Psoas muscle (tissue), 8 donors: Measurements from ENCODE around the gene EIF4A3. TPM values are rescaled to one million over a fixed set of nuclear protein-coding genes. Genes with fewer than 3 reads are reported as not detected.
A peak's percentile ranks its signal among the peaks of the same experiment; 100 is the strongest.

ENCODE experiments used
- ATAC-seq, 4 donors: fragments of 200-7000 bp; cut with Tn5 transposase; one replicate each; pipeline ENCODE4 v1.9.1; 2020; ENCODE audit warnings: moderate library complexity in 3 of 4, mild to moderate bottlenecking in 2 of 4
- DNase-seq, 2 donors: peaks; one replicate each; pipeline ENCODE4 v3.0.0-alpha.2; 2020
- H3K27ac ChIP-seq: fragments of 200-600 bp; one replicate; pipeline ENCODE4 v1.8.0; 2022
- H3K27me3 ChIP-seq, 3 donors: fragments of 200-600 bp in 1 of 3; one replicate each; pipeline versions ENCODE4 v1.6.1 to v1.8.0; 2013 to 2022; ENCODE audit warnings: low read length in 2 of 3, mild to moderate bottlenecking in 2 of 3, moderate library complexity in 1 of 3; ENCODE audit not compliant: insufficient read depth in 3 of 3
- H3K36me3 ChIP-seq, 2 donors: fragments of 200-600 bp in 1 of 2; one replicate each; pipeline versions ENCODE4 v1.6.1 to v1.8.0; 2013 to 2022; ENCODE audit warnings: low read depth in 1 of 2, mild to moderate bottlenecking in 1 of 2, moderate library complexity in 1 of 2; ENCODE audit not compliant: insufficient read depth in 1 of 2
- H3K4me1 ChIP-seq: fragments of 200-600 bp; one replicate; pipeline ENCODE4 v1.8.0; 2022
- H3K4me3 ChIP-seq: fragments of 200-600 bp; one replicate; pipeline ENCODE4 v1.8.0; 2022; ENCODE audit warnings: mild to moderate bottlenecking
- H3K9me3 ChIP-seq: fragments of 200-600 bp; one replicate; pipeline ENCODE4 v1.8.0; 2022
- WGBS, 3 donors: extraction: QIAGEN DNeasy Blood & Tissue Kit; methylation state at CpG; one replicate each; pipeline versions ENCODE4 v1.1.6 to v1.1.7; 2013; 5-methylcytosine and 5-hydroxymethylcytosine counted together
- intact Hi-C, 2 donors: fragments of 100-400 bp; cut with DNase I; formaldehyde crosslinking; loops; one replicate each; pipeline versions ENCODE4 v1.11.0 to v1.14.2; 2022
- long read RNA-seq, 2 donors: library from polyadenylated mRNA; unstranded; transcript quantifications; one replicate each; pipeline ENCODE4 v2.0.0, GENCODE V29; 2021
- polyA plus RNA-seq, 3 donors: library from polyadenylated mRNA; stranded (reverse); fragments of 200-250 nt; gene quantifications; one replicate each; pipeline ENCODE4 v1.2.3, GENCODE V29; 2013
- total RNA-seq, 4 donors: library from RNA; stranded (reverse); fragmentation: NEBNext Ultra II Directional in 2 of 4; extraction: Animal tissue kit (Norgen Biotek cat#: 25700) in 2 of 4; gene quantifications; one replicate each; pipeline versions ENCODE4 v1.2.1 to v1.2.4, GENCODE V29; 2021 to 2023
- TF ChIP-seq, protein P1 (sequence below): fragments of 200-600 bp; IDR thresholded peaks from one replicate; pipeline ENCODE4 v1.8.0; 2022; ENCODE audit warnings: antibody characterized with exemption
- donor health status: healthy with polysubstance abuse.
- donor health status: DM: no; HTN: no; CAD: no; lungs with moderate emphysema.
- donor health status: Bipolar disorder and iron deficiency.
- donor health status: healthy.
- donor health status: DM: yes; HTN: yes; CAD: no.
- donor health status: DM: no; HTN: no; CAD: no.
- donor health status: DM: no; HTN: no; CAD: no.
- donor health status: DM: yes; HTN: yes; CAD: no.

Gene EIF4A3
- total RNA-seq = 10 to 100 TPM; 30.1 to 51.2 (median 37.7) TPM
- 10 to 100 TPM; 26.7 to 77.0 (median 33.5) TPM for polyA plus RNA-seq
- long read RNA-seq, donor 1, transcript EIF4A3-201 (12 exons, 1,734 nt) = major isoform, 28 of 28 reads
- long read RNA-seq, donor 1, partial matches to known transcripts = 0 of 28 reads
- long read RNA-seq, donor 1, other reads (novel, unspliced or antisense) = 0 of 28 reads
- long read RNA-seq, donor 2, transcript EIF4A3-201 (12 exons, 1,734 nt) = major isoform, 66 of 68 reads
- long read RNA-seq, donor 2, partial matches to known transcripts = 0 of 68 reads
- long read RNA-seq, donor 2, other reads (novel, unspliced or antisense) = 2 of 68 reads

DNA sequence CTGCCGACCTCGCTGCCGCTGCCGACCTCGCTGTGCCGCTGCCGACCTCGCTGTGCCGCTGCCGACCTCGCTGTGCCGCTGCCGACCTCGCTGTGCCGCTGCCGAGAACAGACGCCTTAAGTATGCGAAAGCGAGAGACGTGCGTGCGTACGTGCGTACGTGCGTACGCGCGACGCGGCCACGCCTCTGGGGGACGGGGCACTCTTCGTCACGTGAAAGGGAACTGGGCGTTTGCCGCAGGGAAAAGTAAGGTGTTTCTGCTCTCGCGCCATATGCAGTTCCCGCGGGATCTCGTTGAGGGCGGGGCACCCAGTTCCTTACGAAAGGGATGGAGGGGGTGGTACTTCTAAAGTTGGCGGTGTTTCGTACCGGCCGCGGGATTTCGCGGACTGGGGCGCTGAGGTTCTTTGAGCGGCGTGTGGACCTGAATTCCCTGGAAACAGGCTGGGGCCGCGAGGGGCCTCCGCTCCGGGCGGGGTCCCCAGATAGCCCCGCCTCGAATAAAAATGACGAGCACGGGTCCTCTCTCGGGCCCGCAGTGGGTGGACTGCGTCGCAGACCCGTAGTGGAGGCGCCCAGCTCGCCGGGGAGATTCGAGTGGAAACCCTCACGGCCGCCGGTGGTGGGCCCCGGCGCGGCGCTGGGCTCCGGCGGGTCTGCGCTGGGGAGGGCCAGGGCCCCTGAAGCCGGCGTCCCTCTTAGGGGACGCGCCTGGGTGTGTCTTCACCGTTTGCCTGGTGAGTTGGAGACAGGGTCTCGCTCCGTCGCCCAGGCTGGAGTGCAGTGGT, at the start of gene EIF4A3:
Gene EIF4A3 (minus strand): TSS at position 94 of the 788 bp plus-strand sequence. CDS start 167 bp downstream, outside the sequence.
- 0% methylated on average over 81 to 90 of the region's 90 CpGs for WGBS, 3 donors

DNA sequence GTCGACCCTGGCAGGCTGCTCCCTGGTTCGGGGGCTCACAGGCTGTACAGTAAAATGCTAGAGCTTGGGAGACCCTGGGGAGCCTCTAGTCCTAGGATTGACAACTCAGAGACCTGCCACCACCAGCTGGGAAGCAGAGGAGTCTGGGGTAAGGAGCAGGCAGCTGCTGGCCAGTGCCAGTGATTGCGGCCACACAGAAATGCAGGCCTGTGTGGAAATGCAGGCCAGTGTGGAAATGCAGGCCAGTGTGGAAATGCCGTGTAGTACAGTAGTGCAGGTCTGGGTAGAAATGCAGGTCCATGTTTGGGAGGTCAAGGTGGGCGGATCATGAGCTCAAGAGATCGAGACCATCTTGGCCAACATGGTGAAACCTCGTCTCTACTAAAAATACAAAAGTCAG, 49.7 kb upstream of the EIF4A3 start:
- Histone ChIP-seq H3K27ac (no peak overlapping the region), H3K27me3 (peaks cover 0 to 8% (median 0%) of the 10 kb centered on the region in 3 donors), H3K4me1 (peaks cover 5% of the 10 kb centered on the region), H3K4me3 (no peak overlapping the region), H3K36me3 (no peaks in the 10 kb centered on the region), H3K9me3 (no peaks in the 10 kb centered on the region)
- TF ChIP-seq, protein P1, sequence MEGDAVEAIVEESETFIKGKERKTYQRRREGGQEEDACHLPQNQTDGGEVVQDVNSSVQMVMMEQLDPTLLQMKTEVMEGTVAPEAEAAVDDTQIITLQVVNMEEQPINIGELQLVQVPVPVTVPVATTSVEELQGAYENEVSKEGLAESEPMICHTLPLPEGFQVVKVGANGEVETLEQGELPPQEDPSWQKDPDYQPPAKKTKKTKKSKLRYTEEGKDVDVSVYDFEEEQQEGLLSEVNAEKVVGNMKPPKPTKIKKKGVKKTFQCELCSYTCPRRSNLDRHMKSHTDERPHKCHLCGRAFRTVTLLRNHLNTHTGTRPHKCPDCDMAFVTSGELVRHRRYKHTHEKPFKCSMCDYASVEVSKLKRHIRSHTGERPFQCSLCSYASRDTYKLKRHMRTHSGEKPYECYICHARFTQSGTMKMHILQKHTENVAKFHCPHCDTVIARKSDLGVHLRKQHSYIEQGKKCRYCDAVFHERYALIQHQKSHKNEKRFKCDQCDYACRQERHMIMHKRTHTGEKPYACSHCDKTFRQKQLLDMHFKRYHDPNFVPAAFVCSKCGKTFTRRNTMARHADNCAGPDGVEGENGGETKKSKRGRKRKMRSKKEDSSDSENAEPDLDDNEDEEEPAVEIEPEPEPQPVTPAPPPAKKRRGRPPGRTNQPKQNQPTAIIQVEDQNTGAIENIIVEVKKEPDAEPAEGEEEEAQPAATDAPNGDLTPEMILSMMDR = no peak
- DNase-seq (no peak), ATAC-seq (no peak)
- 80 to 82% (median 80%) methylated on average over 7 of the region's 7 CpGs for WGBS, 3 donors
- intact Hi-C loops = loop anchor here in 1 of 2 donors (5.0 to 10.0 kb wide), 2 partner anchors 56 to 168 kb away; no protein-coding TSS in a partner anchor

More for the DNA sequence above, at the start of gene EIF4A3:
- Histone ChIP-seq H3K9me3 (no peaks in the 10 kb centered on the region), H3K27me3 (no peaks in the 10 kb centered on the region), H3K4me1 (peaks cover 17% of the 10 kb centered on the region), H3K27ac (peak within 1 kb of the TSS; percentile 93), H3K36me3 (peaks cover 0 to 24% of the 10 kb centered on the region in 2 donors), H3K4me3 (peak within 1 kb of the TSS; percentile 99)
- TF ChIP-seq, protein P1 = no peak
- ATAC-seq (peak; percentile 97 to 98 (median 98)), DNase-seq (peak; percentile 98 to 99)
- intact Hi-C loops = loop anchor here in 1 of 2 donors (5.0 kb wide), 1 partner anchor 70 kb away; no protein-coding TSS in a partner anchor

DNA sequence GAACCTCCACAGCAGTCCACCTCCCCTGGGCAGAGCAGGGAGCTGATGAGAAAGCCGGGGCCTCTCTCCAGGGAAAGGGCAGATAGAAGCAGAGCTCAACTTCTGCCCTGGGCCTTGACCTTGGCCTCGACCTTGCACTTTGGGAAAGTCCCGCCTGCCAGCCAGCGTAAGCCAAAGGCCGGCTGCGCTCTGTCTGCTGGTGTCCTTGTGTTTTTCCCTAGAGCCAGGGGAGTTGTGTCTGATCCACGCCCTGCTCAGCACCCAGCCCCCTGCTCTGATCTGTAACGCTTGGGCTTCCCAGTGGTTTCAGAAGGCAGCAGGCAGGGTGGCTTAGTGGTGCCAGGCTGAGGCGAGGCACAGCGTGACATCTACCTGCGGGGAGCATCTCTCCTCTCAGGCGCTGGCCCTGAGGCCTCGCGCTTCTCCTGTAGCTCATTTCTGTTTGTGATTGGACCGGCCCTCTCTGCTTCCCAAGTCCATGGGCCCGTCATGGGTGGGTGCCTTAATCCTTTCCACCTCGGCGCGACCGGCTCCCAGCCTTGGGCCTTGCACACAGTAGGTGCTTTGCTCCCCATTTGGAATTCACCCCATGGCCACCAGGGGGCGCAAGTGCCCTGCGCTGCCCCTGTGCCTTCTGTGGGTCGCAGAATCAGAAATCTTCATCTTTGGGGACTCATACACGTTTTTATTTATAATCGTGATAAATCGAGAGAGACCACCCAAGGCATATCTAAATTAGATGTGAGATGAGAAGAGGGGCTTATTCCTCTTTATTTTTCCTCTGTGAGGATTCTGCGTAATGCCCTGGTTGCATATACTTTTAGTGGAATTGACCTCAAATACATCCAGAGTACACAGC, 49.0 kb upstream of the EIF4A3 start:
- 59 to 67% (median 62%) methylated on average over 27 of the region's 27 CpGs for WGBS, 3 donors
- TF ChIP-seq, protein P1 = peak; percentile 92
- DNase-seq = peak in 1 of 2 donors; percentile 39
- intact Hi-C loops = loop anchor here in 1 of 2 donors (5.0 to 10.0 kb wide), 2 partner anchors 56 to 169 kb away; no protein-coding TSS in a partner anchor
- Histone ChIP-seq H3K9me3 (no peaks in the 10 kb centered on the region), H3K27me3 (peaks cover 0 to 9% (median 2%) of the 10 kb centered on the region in 3 donors), H3K4me1 (peaks cover 5% of the 10 kb centered on the region), H3K36me3 (no peaks in the 10 kb centered on the region), H3K27ac (no peak overlapping the region), H3K4me3 (no peak overlapping the region)
- ATAC-seq = peak in 1 of 4 donors; percentile 55

DNA sequence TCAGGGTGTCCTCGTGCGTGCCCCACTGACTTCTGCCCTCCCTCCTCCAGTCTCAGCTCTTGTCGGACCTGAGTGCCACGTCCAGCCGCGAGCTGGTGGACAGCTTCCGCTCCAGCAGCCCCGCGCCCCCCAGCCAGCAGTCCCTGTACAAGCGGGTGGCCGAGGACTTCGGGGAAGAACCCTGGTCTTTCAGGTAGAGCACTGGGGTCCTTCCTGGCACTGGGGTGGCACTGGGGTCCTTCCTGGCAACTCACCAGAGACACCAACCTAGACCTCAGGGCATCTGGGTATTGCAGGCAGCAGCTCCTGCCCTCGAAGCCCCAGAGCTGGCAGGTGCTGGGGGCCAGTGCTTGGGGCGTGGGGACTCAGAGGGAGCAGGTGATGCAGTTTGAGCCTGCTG, 48.2 kb upstream of the EIF4A3 start:
- 80 to 83% (median 81%) methylated on average over 11 to 14 of the region's 14 CpGs for whole genome bisulfite sequencing, 3 donors
- Histone ChIP-seq H3K4me1 (peaks cover 5% of the 10 kb centered on the region), H3K27ac (no peak overlapping the region), H3K27me3 (peaks cover 0 to 9% (median 2%) of the 10 kb centered on the region in 3 donors), H3K9me3 (no peaks in the 10 kb centered on the region), H3K4me3 (no peak overlapping the region), H3K36me3 (no peaks in the 10 kb centered on the region)
- DNase-seq (no peak), ATAC-seq (no peak)
- TF ChIP-seq, protein P1 = no peak
- intact Hi-C loops = loop anchor here in 1 of 2 donors (5.0 to 10.0 kb wide), 2 partner anchors 57 to 170 kb away; no protein-coding TSS in a partner anchor
